ENCODE measurements around the gene TMEM184B.

DNA sequence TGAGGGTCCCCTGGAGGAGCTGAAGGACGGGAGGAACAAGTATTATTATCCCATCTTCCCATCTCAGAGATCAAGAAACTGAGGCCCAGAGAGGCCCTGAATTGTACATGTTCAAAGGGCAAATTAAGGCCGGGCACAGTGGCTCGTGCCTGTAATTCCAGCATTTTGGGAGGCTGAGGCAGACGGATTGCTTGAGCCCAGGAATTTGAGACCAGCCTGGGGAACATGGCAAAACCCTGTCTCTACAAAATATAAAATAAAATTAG, 99.2 kb downstream of the TMEM184B start:
- TF ChIP-seq, protein P1, sequence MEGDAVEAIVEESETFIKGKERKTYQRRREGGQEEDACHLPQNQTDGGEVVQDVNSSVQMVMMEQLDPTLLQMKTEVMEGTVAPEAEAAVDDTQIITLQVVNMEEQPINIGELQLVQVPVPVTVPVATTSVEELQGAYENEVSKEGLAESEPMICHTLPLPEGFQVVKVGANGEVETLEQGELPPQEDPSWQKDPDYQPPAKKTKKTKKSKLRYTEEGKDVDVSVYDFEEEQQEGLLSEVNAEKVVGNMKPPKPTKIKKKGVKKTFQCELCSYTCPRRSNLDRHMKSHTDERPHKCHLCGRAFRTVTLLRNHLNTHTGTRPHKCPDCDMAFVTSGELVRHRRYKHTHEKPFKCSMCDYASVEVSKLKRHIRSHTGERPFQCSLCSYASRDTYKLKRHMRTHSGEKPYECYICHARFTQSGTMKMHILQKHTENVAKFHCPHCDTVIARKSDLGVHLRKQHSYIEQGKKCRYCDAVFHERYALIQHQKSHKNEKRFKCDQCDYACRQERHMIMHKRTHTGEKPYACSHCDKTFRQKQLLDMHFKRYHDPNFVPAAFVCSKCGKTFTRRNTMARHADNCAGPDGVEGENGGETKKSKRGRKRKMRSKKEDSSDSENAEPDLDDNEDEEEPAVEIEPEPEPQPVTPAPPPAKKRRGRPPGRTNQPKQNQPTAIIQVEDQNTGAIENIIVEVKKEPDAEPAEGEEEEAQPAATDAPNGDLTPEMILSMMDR (IDR thresholded peaks at IDR 0.05) = no peak
- no peak for TF ChIP-seq POLR2AphosphoS5 (IDR thresholded peaks at IDR 0.05)

All from prostate gland (tissue), 2 donors.